Fibroblast of lung (primary cell): ENCODE measurements around the gene TENM4.

ENCODE experiments used
- EZH2 ChIP-seq: IDR thresholded peaks from 2 replicates; pipeline ENCODE4 v1.5.1; 2012; ENCODE audit warnings: low read length, control low read depth, mild to moderate bottlenecking; ENCODE audit errors: missing control alignments
- TF ChIP-seq, protein P1 (sequence below), 2 donors: IDR thresholded peaks in 1 of 2; conservative IDR thresholded peaks in 1 of 2; 1 replicate in 1 of 2; 2 replicates in 1 of 2; pipeline ENCODE4 v1.5.1; 2011 to 2012; ENCODE audit warnings: low read length in 2 of 2, control low read depth in 1 of 2, inconsistent platforms in 1 of 2, low read depth in 1 of 2, mild to moderate bottlenecking in 1 of 2

GRCh38 chr11:79094616-79095015, 346.2 kb downstream of the TENM4 start:
- TF ChIP-seq, protein P1, sequence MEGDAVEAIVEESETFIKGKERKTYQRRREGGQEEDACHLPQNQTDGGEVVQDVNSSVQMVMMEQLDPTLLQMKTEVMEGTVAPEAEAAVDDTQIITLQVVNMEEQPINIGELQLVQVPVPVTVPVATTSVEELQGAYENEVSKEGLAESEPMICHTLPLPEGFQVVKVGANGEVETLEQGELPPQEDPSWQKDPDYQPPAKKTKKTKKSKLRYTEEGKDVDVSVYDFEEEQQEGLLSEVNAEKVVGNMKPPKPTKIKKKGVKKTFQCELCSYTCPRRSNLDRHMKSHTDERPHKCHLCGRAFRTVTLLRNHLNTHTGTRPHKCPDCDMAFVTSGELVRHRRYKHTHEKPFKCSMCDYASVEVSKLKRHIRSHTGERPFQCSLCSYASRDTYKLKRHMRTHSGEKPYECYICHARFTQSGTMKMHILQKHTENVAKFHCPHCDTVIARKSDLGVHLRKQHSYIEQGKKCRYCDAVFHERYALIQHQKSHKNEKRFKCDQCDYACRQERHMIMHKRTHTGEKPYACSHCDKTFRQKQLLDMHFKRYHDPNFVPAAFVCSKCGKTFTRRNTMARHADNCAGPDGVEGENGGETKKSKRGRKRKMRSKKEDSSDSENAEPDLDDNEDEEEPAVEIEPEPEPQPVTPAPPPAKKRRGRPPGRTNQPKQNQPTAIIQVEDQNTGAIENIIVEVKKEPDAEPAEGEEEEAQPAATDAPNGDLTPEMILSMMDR (conservative IDR thresholded peaks at IDR 0.05 in 1 of 2, IDR thresholded peaks at IDR 0.05 in 1 of 2; ENCODE audit: low read depth in 1 of 2, low read length in 2 of 2) = no peak
- no peak for TF ChIP-seq EZH2
